Measurements from ENCODE around the gene GLIS1.
A peak's percentile ranks its signal among the peaks of the same experiment; 100 is the strongest.

Gene GLIS1

GRCh38 chr1:53511933-53512806, 226.8 kb downstream of the GLIS1 start:
- Histone ChIP-seq H3K9ac (ENCODE audit: low read depth, low read length, poor library complexity, severe bottlenecking) (peak overlapping the region; percentile 38), H2AFZ (ENCODE audit: low read length) (peak overlapping the region; percentile 72; the same call in 1 of the 2 replicates), H3K4me3 (ENCODE audit: low read length, poor library complexity, severe bottlenecking) (no peak overlapping the region), H3K79me2 (ENCODE audit: insufficient read depth, low read length) (no peaks in the 10 kb centered on the region), H4K20me1 (ENCODE audit: insufficient read depth, low read length, poor library complexity, severe bottlenecking) (no peaks in the 10 kb centered on the region), H3F3A (ENCODE audit: low read depth) (no peaks in the 10 kb centered on the region), H3K4me2 (ENCODE audit: low read depth, low read length, poor library complexity, severe bottlenecking) (peak overlapping the region; percentile 35), H3K9me2 (replicated peaks; ENCODE audit: low read depth, low read length) (no peaks in the 10 kb centered on the region), H3K9me3 (ENCODE audit: insufficient read depth, low read depth, low read length) (no peaks in the 10 kb centered on the region), H3K4me1 (ENCODE audit: insufficient read depth, low read length, poor library complexity, severe bottlenecking) (peaks cover 36% of the 10 kb centered on the region), H3K27me3 (ENCODE audit: insufficient read depth, low read length, poor library complexity, severe bottlenecking) (no peaks in the 10 kb centered on the region), H3K36me3 (ENCODE audit: insufficient read depth, low read length) (no peaks in the 10 kb centered on the region)
- TF ChIP-seq EZH2phosphoT487 (IDR thresholded peaks at IDR 0.05; ENCODE audit: borderline replicate concordance): no peak
- TF ChIP-seq, protein P1, sequence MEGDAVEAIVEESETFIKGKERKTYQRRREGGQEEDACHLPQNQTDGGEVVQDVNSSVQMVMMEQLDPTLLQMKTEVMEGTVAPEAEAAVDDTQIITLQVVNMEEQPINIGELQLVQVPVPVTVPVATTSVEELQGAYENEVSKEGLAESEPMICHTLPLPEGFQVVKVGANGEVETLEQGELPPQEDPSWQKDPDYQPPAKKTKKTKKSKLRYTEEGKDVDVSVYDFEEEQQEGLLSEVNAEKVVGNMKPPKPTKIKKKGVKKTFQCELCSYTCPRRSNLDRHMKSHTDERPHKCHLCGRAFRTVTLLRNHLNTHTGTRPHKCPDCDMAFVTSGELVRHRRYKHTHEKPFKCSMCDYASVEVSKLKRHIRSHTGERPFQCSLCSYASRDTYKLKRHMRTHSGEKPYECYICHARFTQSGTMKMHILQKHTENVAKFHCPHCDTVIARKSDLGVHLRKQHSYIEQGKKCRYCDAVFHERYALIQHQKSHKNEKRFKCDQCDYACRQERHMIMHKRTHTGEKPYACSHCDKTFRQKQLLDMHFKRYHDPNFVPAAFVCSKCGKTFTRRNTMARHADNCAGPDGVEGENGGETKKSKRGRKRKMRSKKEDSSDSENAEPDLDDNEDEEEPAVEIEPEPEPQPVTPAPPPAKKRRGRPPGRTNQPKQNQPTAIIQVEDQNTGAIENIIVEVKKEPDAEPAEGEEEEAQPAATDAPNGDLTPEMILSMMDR (conservative IDR thresholded peaks at IDR 0.05; ENCODE audit: low read length): no peak

GRCh38 chr1:53511323-53511932, 227.5 kb downstream of the GLIS1 start:
- Histone ChIP-seq H3K9me2 (replicated peaks; ENCODE audit: low read depth, low read length) (no peaks in the 10 kb centered on the region), H3K4me1 (ENCODE audit: insufficient read depth, low read length, poor library complexity, severe bottlenecking) (peaks cover 36% of the 10 kb centered on the region), H4K20me1 (ENCODE audit: insufficient read depth, low read length, poor library complexity, severe bottlenecking) (no peaks in the 10 kb centered on the region), H3K9me3 (ENCODE audit: insufficient read depth, low read depth, low read length) (no peaks in the 10 kb centered on the region), H3F3A (ENCODE audit: low read depth) (no peaks in the 10 kb centered on the region), H3K9ac (ENCODE audit: low read depth, low read length, poor library complexity, severe bottlenecking) (peak overlapping the region; percentile 38), H3K36me3 (ENCODE audit: insufficient read depth, low read length) (no peaks in the 10 kb centered on the region), H3K27me3 (ENCODE audit: insufficient read depth, low read length, poor library complexity, severe bottlenecking) (no peaks in the 10 kb centered on the region), H3K4me2 (ENCODE audit: low read depth, low read length, poor library complexity, severe bottlenecking) (peak overlapping the region; percentile 35), H2AFZ (ENCODE audit: low read length) (no peak overlapping the region), H3K79me2 (ENCODE audit: insufficient read depth, low read length) (no peaks in the 10 kb centered on the region), H3K4me3 (ENCODE audit: low read length, poor library complexity, severe bottlenecking) (no peak overlapping the region)
- no peak for TF ChIP-seq EZH2phosphoT487 (IDR thresholded peaks at IDR 0.05; ENCODE audit: borderline replicate concordance)
- TF ChIP-seq, protein P1 (conservative IDR thresholded peaks at IDR 0.05; ENCODE audit: low read length): no peak

DNA sequence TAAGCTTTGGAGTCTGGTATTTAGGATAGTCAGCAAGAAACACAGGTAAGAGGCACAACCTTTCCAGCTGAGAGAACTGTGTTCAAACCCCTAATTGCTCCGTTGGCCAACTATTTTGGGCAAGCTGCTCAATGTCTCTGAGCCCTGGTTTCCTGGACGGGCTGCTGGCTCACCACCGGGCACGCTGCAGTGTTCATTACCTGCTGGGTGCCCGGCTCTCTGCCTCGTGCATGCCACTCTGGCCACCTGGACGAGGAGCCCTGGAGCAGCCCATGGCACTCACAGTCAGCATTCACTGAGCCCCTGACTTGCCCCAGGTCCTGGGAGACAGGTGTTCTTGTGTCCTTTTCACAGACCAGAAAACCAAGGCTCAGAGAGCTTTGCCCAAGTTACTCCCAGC, 228.7 kb downstream of the GLIS1 start:
- H3K79me2 ChIP-seq (ENCODE audit: insufficient read depth, low read length): no peaks in the 10 kb centered on the region
- H3K36me3 ChIP-seq (ENCODE audit: insufficient read depth, low read length): no peaks in the 10 kb centered on the region
- no peaks in the 10 kb centered on the region for H3F3A ChIP-seq (ENCODE audit: low read depth)
- no peak overlapping the region for H3K4me3 ChIP-seq (ENCODE audit: low read length, poor library complexity, severe bottlenecking)
- no peak overlapping the region for H3K9ac ChIP-seq (ENCODE audit: low read depth, low read length, poor library complexity, severe bottlenecking)
- no peaks in the 10 kb centered on the region for H3K9me3 ChIP-seq (ENCODE audit: insufficient read depth, low read depth, low read length)
- no peaks in the 10 kb centered on the region for H3K9me2 ChIP-seq (replicated peaks; ENCODE audit: low read depth, low read length)
- no peaks in the 10 kb centered on the region for H4K20me1 ChIP-seq (ENCODE audit: insufficient read depth, low read length, poor library complexity, severe bottlenecking)
- no peaks in the 10 kb centered on the region for H3K27me3 ChIP-seq (ENCODE audit: insufficient read depth, low read length, poor library complexity, severe bottlenecking)
- H3K4me1 ChIP-seq (ENCODE audit: insufficient read depth, low read length, poor library complexity, severe bottlenecking): peaks cover 36% of the 10 kb centered on the region
- no peak for TF ChIP-seq EZH2phosphoT487 (IDR thresholded peaks at IDR 0.05; ENCODE audit: borderline replicate concordance)
- TF ChIP-seq, protein P1 (conservative IDR thresholded peaks at IDR 0.05; ENCODE audit: low read length): no peak
- no peak overlapping the region for H2AFZ ChIP-seq (ENCODE audit: low read length)
- no peak overlapping the region for H3K4me2 ChIP-seq (ENCODE audit: low read depth, low read length, poor library complexity, severe bottlenecking)
